Measurements from ENCODE around the gene ANXA2R.
A peak's percentile ranks its signal among the peaks of the same experiment; 100 is the strongest.

The ANXA2R gene

GRCh38 chr5:43049236-43049635 lies 9.1 kb upstream of the ANXA2R start:
- DNase-seq (ENCODE audit: low read depth): no peak
- no peak overlapping the region for H3K4me3 ChIP-seq (ENCODE audit: control insufficient read depth, low read depth, low read length)
- TF ChIP-seq, protein P1, sequence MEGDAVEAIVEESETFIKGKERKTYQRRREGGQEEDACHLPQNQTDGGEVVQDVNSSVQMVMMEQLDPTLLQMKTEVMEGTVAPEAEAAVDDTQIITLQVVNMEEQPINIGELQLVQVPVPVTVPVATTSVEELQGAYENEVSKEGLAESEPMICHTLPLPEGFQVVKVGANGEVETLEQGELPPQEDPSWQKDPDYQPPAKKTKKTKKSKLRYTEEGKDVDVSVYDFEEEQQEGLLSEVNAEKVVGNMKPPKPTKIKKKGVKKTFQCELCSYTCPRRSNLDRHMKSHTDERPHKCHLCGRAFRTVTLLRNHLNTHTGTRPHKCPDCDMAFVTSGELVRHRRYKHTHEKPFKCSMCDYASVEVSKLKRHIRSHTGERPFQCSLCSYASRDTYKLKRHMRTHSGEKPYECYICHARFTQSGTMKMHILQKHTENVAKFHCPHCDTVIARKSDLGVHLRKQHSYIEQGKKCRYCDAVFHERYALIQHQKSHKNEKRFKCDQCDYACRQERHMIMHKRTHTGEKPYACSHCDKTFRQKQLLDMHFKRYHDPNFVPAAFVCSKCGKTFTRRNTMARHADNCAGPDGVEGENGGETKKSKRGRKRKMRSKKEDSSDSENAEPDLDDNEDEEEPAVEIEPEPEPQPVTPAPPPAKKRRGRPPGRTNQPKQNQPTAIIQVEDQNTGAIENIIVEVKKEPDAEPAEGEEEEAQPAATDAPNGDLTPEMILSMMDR (IDR thresholded peaks at IDR 0.05; ENCODE audit: control insufficient read depth, insufficient read depth, low read depth, low read length, missing control alignments): no peak

GRCh38 chr5:43046474-43046873 lies 6.4 kb upstream of the ANXA2R start:
- no peak overlapping the region for H3K4me3 ChIP-seq (ENCODE audit: control insufficient read depth, low read depth, low read length)
- DNase-seq (ENCODE audit: low read depth): no peak
- TF ChIP-seq, protein P1 (IDR thresholded peaks at IDR 0.05; ENCODE audit: control insufficient read depth, insufficient read depth, low read depth, low read length, missing control alignments): no peak

DNA sequence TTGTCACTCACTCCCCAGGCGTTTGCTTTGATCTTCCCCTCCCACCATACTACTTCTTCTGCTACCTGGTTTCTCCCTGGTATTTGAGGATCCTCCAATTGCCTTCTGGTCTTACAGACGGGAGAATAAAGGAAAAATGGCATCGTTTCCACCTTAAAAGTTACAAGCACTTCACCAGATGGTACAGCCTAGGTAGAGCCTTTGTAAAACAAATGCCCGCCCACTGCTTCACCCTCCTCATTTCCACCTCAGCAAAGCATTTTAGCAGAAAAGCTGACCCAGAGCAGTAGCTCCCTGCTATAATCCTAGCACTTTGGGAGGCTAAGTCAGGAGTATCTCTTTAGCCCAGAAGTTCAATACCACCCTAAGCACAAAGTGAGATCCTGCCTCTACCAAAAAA lies 5.1 kb upstream of the ANXA2R start:
- TF ChIP-seq, protein P1 (IDR thresholded peaks at IDR 0.05; ENCODE audit: control insufficient read depth, insufficient read depth, low read depth, low read length, missing control alignments): no peak
- DNase-seq (ENCODE audit: low read depth): no peak
- H3K4me3 ChIP-seq (ENCODE audit: control insufficient read depth, low read depth, low read length): no peak overlapping the region

DNA sequence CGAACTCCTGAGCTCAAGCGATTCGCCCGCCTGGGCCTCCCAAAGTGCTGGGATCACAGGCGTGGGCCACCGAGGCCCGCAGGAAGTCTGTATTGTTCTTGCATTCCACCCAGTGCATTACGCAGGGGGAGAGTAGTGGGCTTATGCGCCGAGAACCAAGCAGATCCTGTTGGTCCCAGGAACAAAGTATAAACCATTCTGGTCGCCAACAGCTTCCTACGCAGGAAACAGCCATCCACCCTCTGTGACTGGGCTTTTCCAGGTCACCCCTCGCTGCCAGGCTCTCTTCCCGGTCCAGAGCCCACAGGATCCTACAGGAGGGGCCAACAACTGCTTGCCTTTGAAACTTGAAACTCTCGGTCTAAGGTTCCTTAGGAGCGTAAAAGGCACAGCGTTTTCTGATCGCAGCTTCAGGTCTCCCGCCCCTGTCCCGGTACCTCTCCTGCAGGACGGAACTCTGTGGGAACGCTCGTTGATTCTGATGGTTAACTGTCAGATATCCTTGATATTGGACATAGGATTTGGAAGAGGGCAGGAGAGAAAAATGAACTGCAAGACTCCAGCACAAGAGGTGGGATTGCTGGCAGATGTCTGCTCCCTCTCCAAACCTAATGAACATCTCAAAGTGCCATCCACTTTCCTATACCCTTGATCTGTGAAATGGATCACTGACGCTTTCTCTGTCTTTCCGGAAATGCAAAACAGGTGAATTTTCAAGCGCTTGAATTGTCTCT lies 4.2 kb upstream of the ANXA2R start:
- DNase-seq (ENCODE audit: low read depth): no peak
- TF ChIP-seq, protein P1 (IDR thresholded peaks at IDR 0.05; ENCODE audit: control insufficient read depth, insufficient read depth, low read depth, low read length, missing control alignments): no peak
- peak overlapping the region; percentile 41 for H3K4me3 ChIP-seq (ENCODE audit: control insufficient read depth, low read depth, low read length)

DNA sequence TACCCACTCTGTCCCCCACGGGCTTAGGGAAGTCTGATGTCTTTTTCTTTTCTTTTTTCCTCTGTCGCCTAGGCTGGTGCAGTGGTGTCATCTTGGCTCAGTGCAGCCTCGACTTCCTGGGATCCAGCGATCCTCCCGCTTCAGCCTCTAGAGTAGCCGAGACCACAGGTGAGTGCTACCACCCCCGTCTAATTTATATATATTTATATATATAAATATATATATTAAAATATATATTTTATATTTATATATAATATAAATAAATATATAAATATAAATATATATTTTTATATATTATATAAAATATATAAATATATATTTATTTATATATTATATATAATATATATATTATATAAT lies 3.3 kb upstream of the ANXA2R start:
- no peak for DNase-seq (ENCODE audit: low read depth)
- TF ChIP-seq, protein P1 (IDR thresholded peaks at IDR 0.05; ENCODE audit: control insufficient read depth, insufficient read depth, low read depth, low read length, missing control alignments): no peak
- peak overlapping the region; percentile 73 for H3K4me3 ChIP-seq (ENCODE audit: control insufficient read depth, low read depth, low read length)

GRCh38 chr5:43042626-43043399 lies 2.7 kb upstream of the ANXA2R start:
- H3K4me3 ChIP-seq (ENCODE audit: control insufficient read depth, low read depth, low read length): peak overlapping the region; percentile 73
- TF ChIP-seq, protein P1 (IDR thresholded peaks at IDR 0.05; ENCODE audit: control insufficient read depth, insufficient read depth, low read depth, low read length, missing control alignments): no peak
- no peak for DNase-seq (ENCODE audit: low read depth)

All from AG09309 (cell line).